Keratinocyte (primary cell): ENCODE results near the gene KLHL28. TPM values are rescaled to one million over a fixed set of nuclear protein-coding genes. Genes with fewer than 3 reads are reported as not detected.
"Not testable (repeated sequence)": the region's sequence is repeated elsewhere in the genome, so short reads cannot be mapped to it uniquely, and the experiment has no call there.

Source experiments
- DNase-seq: peaks from one replicate; pipeline ENCODE4 v3.0.0-alpha.2; 2011; ENCODE audit warnings: low read depth, missing footprints, low spot score
- FAIRE-seq: peaks from 2 replicates; lab custom pipeline; 2011; peaks lifted over from hg19 to GRCh38; lab: Jason Lieb, UNC
- H2AFZ ChIP-seq: 2 replicates; pipeline ENCODE4 v1.6.0; 2012; ENCODE audit warnings: low read length, control low read depth, inconsistent platforms; ENCODE audit not compliant: control insufficient read depth
- H3K27ac ChIP-seq: 2 replicates; pipeline ENCODE4 v1.5.1; 2011; ENCODE audit warnings: low read length; ENCODE audit not compliant: control insufficient read depth, insufficient read depth
- H3K27me3 ChIP-seq: 3 replicates; pipeline ENCODE4 v1.6.0; 2011; ENCODE audit warnings: low read length; ENCODE audit not compliant: control insufficient read depth, insufficient read depth; ENCODE audit errors: extremely low read depth
- H3K36me3 ChIP-seq, 2 experiments: 2 replicates in 1 of 2; 3 replicates in 1 of 2; pipeline ENCODE4 v1.5.1; 2011; ENCODE audit warnings: low read length in 2 of 2, mild to moderate bottlenecking in 1 of 2; ENCODE audit not compliant: control insufficient read depth in 2 of 2, insufficient read depth in 2 of 2; ENCODE audit errors: extremely low read depth in 1 of 2
- H3K4me1 ChIP-seq: 3 replicates; pipeline ENCODE4 v1.5.1; 2011; ENCODE audit warnings: low read length; ENCODE audit not compliant: control insufficient read depth, insufficient read depth; ENCODE audit errors: extremely low read depth
- H3K4me2 ChIP-seq: 3 replicates; pipeline ENCODE4 v1.6.0; 2011; ENCODE audit warnings: low read depth, low read length; ENCODE audit not compliant: control insufficient read depth, insufficient read depth; ENCODE audit errors: extremely low read depth
- H3K4me3 ChIP-seq, 3 experiments: fragments of 200-600 bp in 1 of 3; sonication (generic) in 1 of 3; 2 replicates in 2 of 3; 3 replicates in 1 of 3; pipeline ENCODE4 v1.5.1; 2011 to 2016; ENCODE audit warnings: low read length in 3 of 3, mild to moderate bottlenecking in 3 of 3, control low read depth in 2 of 3, inconsistent platforms in 1 of 3, low read depth in 1 of 3, mixed read lengths in 1 of 3, mixed run types in 1 of 3, moderate library complexity in 1 of 3; ENCODE audit not compliant: control insufficient read depth in 2 of 3, insufficient read depth in 2 of 3; ENCODE audit errors: extremely low read depth in 1 of 3
- H3K79me2 ChIP-seq: 2 replicates; pipeline ENCODE4 v1.6.0; 2012; ENCODE audit warnings: low read length; ENCODE audit not compliant: control insufficient read depth, insufficient read depth
- H3K9ac ChIP-seq: 3 replicates; pipeline ENCODE4 v1.6.0; 2011; ENCODE audit warnings: low read length; ENCODE audit not compliant: control insufficient read depth, insufficient read depth; ENCODE audit errors: extremely low read depth
- H3K9me1 ChIP-seq: 3 replicates; pipeline ENCODE4 v1.6.0; 2011; ENCODE audit warnings: low read length; ENCODE audit not compliant: control insufficient read depth, insufficient read depth; ENCODE audit errors: extremely low read depth
- H3K9me3 ChIP-seq: 2 replicates; pipeline ENCODE4 v1.5.1; 2012; ENCODE audit warnings: low read depth, low read length; ENCODE audit not compliant: control insufficient read depth
- H4K20me1 ChIP-seq: 3 replicates; pipeline ENCODE4 v1.6.0; 2011; ENCODE audit warnings: low read length; ENCODE audit not compliant: control insufficient read depth, insufficient read depth; ENCODE audit errors: extremely low read depth
- CTCF ChIP-seq, 3 experiments: IDR thresholded peaks in 1 of 3; conservative IDR thresholded peaks in 1 of 3; optimal IDR thresholded peaks in 1 of 3; 2 replicates in 2 of 3; 3 replicates in 1 of 3; pipeline versions ENCODE3 to v1.5.1; 2011; ENCODE audit warnings: low read length in 3 of 3, mild to moderate bottlenecking in 3 of 3, moderate library complexity in 2 of 3, control low read depth in 1 of 3, inconsistent platforms in 1 of 3; ENCODE audit not compliant: insufficient read depth in 2 of 3; ENCODE audit errors: extremely low read depth in 1 of 3
- EZH2 ChIP-seq: IDR thresholded peaks from one replicate; pipeline ENCODE4 v1.6.1; 2012; ENCODE audit warnings: inconsistent platforms, mild to moderate bottlenecking, low read length, moderate library complexity
- dilution Hi-C: fragments of 300-500 bp; cut with MboI; formaldehyde crosslinking; loops from one replicate; pipeline ENCODE4 v1.7.0; 2020; ENCODE audit warnings: low sequenced_read_pairs; ENCODE audit not compliant: extremely low pct_ligation_motif_present
- polyA plus RNA-seq, 5 experiments: library from polyadenylated mRNA; depleted of rRNA in 3 of 5; stranded (reverse) in 3 of 5; stranded (forward) in 1 of 5; unstranded in 1 of 5; fragments of >200 nt; gene quantifications; 1 replicate in 1 of 5; 2 replicates in 3 of 5; 3 replicates in 1 of 5; pipeline versions ENCODE4 v1.2.1 to v1.2.3, GENCODE V29; 2011 to 2012; ENCODE audit warnings: missing spikeins in 2 of 5, low read depth in 1 of 5, low replicate concordance in 1 of 5

Gene KLHL28
- polyA plus RNA-seq, 1 donor (not counting 4 experiments of a cell fraction or from before 2014, with no cell fraction given): 6.1 TPM

- no peaks in the 10 kb centered on the region for H3K27me3 ChIP-seq
- TF ChIP-seq CTCF (optimal IDR thresholded peaks at IDR 0.05 in 1 of 3, IDR thresholded peaks at IDR 0.05 in 1 of 3, conservative IDR thresholded peaks at IDR 0.05 in 1 of 3; ENCODE audit: extremely low read depth in 1 of 3, insufficient read depth in 2 of 3, low read length in 3 of 3) (no peak), EZH2 (no peak)
- no peak overlapping the region for H3K4me3 ChIP-seq
- no peak for FAIRE-seq
- H4K20me1 ChIP-seq: no peaks in the 10 kb centered on the region
- no peaks in the 10 kb centered on the region for H3K79me2 ChIP-seq
- no peak overlapping the region for H3K9ac ChIP-seq
- peak overlapping the region; percentile 40 for H2AFZ ChIP-seq
- dilution Hi-C loops: no loop called here
- no peaks in the 10 kb centered on the region for H3K9me3 ChIP-seq
- no peaks in the 10 kb centered on the region for H3K9me1 ChIP-seq
- H3K27ac ChIP-seq: peak overlapping the region; percentile 31
- peaks cover 8% of the 10 kb centered on the region for H3K4me1 ChIP-seq
- H3K4me2 ChIP-seq: no peak overlapping the region
- DNase-seq: no peak
- no peaks in the 10 kb centered on the region for H3K36me3 ChIP-seq
These were observed 66.0 kb downstream of the KLHL28 start for GRCh38 chr14:44895716-44896115.

GRCh38 chr14:44893535-44893934 lies 68.2 kb downstream of the KLHL28 start:
- no peak overlapping the region for H3K27ac ChIP-seq
- H3K36me3 ChIP-seq: no peaks in the 10 kb centered on the region
- dilution Hi-C loops: no loop called here
- H4K20me1 ChIP-seq: no peaks in the 10 kb centered on the region
- TF ChIP-seq CTCF (optimal IDR thresholded peaks at IDR 0.05 in 1 of 3, IDR thresholded peaks at IDR 0.05 in 1 of 3, conservative IDR thresholded peaks at IDR 0.05 in 1 of 3; ENCODE audit: extremely low read depth in 1 of 3, insufficient read depth in 2 of 3, low read length in 3 of 3): no peak
- no peak for TF ChIP-seq EZH2
- no peaks in the 10 kb centered on the region for H3K27me3 ChIP-seq
- H3K9ac ChIP-seq: no peak overlapping the region
- no peaks in the 10 kb centered on the region for H3K9me1 ChIP-seq
- H2AFZ ChIP-seq: no peak overlapping the region
- DNase-seq (no peak), FAIRE-seq (no peak)
- H3K4me3 ChIP-seq: no peak overlapping the region
- H3K4me2 ChIP-seq: no peak overlapping the region
- no peaks in the 10 kb centered on the region for H3K9me3 ChIP-seq
- H3K4me1 ChIP-seq: peaks cover 6% of the 10 kb centered on the region
- H3K79me2 ChIP-seq: no peaks in the 10 kb centered on the region

GRCh38 chr14:44891726-44892372 lies 69.9 kb downstream of the KLHL28 start:
- H3K4me1 ChIP-seq, H3K4me2 ChIP-seq, H3K9me1 ChIP-seq, H3K9ac ChIP-seq, H3K36me3 ChIP-seq, H3K27me3 ChIP-seq, DNase-seq, H2AFZ ChIP-seq, H3K4me3 ChIP-seq, dilution Hi-C loops, FAIRE-seq, H3K27ac ChIP-seq, H4K20me1 ChIP-seq, H3K9me3 ChIP-seq, H3K79me2 ChIP-seq: not testable (repeated sequence)
